GM19099 (cell line): ENCODE data around the gene EMID1.

Experiments
- POLR2A ChIP-seq: IDR thresholded peaks from 3 replicates; pipeline ENCODE4 v1.6.1; 2011; ENCODE audit warnings: low read depth; ENCODE audit not compliant: insufficient read length; ENCODE audit errors: extremely low read depth

EMID1 gene

DNA sequence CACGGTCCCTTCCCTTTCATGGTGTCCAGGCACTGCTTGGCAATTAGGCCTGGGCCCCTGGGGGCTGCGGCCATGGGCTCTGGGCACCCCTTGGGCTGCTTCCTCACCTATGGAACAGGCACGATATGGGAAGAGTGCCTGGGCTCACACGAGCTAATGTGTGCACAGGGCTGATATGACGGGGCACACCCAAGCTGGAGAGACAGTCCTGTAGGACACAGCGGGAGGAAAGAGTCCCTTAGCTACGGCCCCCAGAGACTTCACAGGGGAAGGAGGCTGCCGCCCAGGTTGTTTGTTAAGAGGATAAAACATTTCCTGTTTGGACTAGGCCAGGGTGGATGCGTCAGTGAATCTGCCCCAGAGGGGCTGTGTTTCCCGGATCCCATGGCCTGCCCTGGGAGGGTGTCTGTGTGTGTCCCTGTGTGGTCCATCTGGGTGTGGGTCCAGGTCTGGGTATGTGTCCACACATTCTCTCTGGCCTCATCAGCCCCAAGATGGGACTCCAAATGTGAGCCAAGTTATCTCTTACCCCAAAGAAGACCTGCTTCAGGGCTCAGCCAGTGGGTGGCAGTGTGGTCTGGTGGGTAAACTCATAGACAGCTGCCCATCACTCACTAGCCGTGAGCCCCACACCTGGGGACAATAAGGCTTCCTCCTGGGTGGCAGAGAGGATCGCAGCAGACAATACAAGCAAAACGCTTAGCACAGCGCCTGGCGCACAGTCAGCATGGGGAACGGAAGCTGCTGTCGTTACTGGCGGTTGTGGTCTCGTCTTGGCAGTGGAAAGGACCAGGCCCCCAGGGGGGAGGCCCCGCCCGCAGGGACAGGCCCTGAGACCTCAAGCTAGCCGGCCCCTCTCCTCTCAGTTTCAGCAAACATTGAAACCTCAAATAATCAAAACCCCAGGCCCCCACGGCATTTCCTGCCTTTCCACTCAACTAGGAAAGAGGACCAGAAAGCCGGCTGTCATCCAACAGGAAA, 3.2 kb upstream of the EMID1 start:
- peak; percentile 65 for TF ChIP-seq POLR2A

DNA sequence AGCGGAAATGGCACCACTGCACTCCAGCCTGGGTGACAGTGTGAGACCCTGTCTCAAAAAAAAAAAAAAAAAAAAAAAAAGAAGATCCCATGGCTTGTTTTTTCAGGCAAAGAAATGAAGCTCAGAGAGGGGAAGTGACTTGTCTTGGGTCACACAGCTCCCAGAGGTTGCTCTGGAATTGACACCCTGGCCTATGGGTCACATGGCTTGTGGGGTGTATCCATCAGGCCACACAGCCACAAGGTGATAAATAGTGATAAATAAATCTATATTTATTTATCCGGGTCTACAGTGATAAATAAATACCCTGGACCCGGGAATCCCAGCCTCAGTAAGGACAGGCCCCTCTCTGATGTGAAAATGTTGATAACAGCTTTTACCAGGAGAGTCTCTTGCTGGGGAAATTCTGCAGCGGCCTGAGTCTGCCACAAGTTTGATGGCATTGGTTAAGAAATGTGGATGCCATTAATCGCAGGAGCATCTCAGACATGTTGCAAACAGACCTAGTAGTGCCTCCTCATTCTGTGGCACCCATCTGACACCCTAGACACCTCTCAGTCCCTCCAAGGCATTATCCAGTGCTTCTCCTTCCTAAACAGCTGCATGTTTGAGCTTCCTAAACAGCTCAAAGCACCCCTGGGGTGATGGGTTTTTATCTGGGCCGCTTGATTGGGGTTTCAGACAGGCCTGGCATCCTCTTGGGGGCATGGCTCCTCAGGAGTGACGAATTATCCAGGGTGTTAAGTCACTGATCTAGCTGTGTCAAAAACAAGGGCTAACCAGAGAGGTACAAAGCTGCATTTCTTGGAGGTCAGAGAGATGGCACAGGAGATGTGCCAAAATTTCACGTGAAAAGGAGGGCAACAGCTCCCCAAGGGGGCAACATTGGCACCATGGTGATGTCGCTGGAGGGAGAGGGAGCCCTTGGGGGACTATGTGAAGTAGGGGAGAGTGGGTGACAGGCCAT, 1.9 kb upstream of the EMID1 start:
- no peak for TF ChIP-seq POLR2A

DNA sequence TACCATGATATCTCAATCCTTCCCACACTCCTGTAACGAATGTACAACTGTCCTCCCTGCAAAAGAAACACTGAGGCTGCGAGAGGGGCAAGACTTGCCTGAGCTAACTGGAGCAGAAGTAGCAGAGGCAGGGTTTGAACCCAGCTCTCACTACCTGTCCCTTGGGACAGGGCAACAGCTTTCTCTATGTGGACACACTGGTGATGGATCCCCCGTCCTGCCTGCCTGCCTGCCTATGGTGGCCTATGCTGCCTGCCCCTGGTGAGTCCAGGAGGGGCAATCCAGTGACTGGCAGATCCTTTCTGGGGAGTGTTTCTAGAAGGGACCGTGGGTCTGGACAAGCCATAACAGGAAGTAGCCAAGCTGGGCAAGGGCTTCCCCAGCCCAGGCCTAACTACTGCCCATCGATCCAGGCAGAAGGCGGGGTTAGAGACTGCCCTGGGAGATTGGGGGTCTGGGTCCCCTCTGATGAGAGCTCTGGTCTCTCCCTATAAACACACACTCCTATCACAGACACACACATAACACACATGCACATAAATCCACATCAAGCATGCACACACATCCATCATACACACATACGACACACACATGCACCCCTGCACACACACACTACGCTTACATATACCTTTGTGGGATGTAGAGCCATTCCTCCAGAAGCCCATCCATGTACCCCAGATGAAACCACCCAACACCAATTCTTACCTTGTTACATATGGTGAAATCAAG, 1.1 kb upstream of the EMID1 start:
- TF ChIP-seq POLR2A, result no peak

DNA sequence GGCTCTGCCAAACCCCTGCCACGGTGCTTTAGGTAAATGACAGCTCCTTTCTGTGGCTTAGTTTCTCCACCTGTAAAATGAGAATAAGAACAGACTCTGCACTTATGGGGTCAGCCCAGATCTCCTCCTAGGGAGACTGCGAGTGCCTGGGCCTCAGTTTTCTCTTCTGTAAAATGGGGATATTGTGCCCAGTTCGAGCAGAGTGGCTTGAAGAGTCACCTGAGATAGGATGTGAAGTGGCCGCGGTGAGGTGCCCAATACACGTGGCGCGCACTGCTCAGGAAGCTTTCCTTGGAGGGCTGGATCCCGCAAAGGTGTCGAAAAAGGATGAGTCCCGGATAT, 473 bp upstream of the EMID1 start:
- no peak for TF ChIP-seq POLR2A

DNA sequence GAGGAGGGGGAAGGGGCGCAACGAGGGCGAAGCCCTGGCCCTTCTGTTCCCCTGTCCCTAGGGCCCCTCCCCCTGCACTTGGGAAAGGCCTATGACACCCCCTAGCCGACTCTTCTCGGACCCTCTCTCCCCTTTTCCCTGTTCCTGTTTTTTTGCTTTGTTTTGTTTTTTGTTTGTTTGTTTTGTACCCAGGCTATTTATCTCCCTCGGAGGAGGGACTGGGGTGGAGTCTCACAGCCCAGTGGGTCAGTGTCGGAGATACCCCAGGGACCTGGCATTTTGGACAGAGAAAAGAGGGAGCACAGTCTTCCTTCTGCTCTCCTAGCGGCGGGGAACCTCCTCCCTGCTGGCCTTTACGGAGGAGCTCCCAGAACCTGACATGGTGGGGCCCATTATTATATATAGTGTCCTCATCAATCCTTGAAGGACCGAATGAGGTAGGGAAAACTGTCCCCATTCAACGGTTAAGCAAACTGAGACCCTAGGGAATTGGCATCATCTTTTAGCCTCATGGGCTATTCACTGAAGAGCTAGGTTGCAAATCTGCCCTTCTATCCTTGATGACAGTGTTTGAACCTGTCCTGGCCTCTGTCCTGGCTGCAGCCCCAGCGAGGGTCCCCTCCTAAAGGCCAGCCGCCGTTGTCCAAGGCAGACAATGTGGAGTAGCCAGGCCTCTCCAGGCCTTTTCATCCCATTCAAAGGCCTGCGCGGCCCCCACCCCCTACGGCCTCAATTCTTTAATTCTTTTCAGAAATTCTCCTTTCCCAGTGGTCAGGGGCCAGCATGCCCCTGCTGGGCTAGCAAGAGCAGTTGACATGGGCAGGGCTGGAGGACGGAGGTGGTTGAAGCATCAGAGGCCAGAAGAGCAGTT, 911 bp downstream of the EMID1 start:
- no peak for TF ChIP-seq POLR2A

DNA sequence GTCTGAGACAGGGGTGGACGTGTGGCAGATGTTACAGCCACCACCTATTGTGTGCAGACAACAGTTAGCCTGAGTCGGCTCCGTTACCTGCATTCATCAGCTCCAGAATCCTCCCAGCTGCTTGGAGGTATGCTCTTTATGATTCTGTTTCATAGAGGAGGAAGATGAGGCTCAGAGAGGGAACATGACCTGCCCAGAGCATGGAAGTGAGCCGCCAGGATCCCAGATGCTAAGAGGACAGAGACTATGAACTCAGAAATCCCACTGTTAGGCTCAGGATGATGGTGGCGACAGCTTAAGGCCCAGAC, 1.5 kb downstream of the EMID1 start:
- no peak for TF ChIP-seq POLR2A

DNA sequence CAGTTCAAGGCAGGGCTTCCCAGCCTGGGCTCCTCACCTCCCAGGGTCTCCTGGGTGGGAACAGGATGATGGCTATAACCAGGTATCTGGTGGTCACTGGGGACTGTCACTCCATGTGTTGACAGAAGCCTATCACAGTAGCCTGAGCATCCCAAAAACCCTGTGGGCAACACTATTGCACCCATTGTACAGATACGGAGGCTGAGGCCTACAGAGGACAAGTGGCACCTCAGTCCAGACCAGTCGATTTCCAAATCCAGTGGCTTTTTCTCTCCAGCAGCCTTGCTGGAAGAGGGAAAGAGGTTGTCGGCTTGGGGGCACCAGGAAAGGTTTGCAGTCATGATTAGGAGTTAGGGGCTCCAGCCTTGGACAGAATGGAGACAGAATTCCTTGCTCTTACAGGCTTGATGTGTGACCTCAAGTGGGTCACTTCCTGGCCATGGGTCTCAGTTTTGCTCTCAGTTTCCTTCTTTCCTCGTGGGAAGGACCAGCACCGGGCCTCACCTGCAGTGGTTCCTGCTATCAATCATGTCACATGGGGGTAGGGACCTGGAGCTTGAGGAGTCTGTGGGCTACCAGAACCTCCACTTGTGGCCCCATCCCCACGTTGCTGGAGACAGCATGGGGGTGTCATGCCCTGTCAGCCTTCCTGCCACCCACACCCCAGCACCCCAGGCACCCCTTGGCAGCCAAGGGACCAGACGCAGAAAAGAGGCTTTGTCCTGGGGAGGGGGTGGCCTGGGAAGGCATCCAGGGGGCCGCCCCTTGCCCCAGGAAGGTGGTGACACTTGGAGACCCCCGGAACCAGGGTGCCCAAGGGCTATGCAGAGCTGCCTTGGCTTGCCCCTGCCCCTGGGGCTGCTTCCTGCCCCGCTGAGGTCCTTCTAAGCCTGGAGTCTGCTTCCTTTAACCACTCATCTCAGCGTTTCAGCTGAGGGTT, 2.1 kb downstream of the EMID1 start:
- no peak for TF ChIP-seq POLR2A

DNA sequence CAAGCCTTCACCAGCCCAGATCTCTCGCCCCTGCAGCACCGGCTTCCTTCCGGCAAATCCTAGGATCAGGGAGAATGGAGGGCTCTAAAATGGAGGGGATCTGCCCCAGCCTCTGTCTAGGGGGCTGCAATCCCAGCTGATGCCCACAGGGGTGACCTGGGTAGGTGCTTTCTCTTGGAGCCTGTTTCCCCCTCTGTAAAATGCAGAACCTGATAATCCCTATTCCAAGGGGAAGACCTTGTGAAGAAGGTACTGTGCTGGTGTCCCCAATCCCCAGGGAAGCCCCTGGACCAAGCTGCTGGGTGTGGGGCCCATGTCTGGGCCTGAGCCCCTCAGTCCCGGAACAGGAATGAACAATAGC, 2.8 kb downstream of the EMID1 start:
- no peak for TF ChIP-seq POLR2A

DNA sequence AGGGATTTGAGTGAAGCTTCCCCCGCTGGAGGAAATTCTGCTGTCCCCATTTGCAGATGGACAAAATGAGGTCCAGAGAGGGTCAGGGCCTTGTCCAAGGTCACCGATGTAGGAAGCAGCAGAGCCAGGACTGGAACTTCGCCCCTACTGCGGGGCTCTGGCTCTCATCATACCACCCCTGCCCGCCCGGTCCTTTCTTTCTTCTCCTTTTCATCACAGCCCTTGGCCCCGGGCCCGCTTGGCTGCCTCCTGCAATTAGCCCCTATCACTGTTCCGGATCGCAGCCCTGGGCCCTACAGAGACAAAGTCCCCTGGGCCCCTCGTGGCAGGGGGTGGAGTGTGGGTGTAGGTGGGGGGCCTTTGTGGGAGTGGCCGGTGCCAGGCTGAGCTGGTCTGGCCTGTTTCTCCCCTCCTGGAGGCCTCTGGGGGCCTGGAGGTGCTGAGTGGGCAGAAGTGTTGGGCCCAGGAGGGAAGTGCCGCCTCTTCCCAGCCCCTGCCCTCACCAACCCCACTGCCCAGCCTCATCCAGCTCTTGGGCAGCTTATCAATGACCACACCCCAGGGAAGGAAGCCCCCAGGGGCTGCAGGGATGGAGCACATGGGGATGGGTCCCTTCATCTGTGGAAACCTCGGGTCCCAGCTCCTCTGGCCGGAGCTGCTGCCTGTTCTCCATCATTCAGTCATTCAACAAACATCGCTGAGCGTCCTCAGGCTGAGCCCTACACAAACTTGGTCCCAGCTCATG, 3.4 kb downstream of the EMID1 start:
- TF ChIP-seq POLR2A, result no peak

DNA sequence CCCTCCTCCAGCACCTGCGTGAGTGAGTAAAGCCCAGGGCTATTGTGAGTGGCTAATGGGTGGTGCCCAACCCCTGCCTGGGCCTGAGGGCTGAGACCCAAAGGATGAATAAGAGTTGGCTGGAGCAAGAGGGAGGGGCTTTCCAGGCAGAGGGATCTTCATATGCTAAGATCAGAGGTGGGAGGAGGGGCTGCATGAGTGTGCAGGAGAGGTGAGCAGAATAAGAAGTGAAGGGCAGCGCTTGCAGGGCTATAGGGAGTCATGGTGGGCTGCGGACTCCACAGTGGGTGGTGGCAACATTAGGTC, 3.9 kb downstream of the EMID1 start:
- TF ChIP-seq POLR2A, result no peak

DNA sequence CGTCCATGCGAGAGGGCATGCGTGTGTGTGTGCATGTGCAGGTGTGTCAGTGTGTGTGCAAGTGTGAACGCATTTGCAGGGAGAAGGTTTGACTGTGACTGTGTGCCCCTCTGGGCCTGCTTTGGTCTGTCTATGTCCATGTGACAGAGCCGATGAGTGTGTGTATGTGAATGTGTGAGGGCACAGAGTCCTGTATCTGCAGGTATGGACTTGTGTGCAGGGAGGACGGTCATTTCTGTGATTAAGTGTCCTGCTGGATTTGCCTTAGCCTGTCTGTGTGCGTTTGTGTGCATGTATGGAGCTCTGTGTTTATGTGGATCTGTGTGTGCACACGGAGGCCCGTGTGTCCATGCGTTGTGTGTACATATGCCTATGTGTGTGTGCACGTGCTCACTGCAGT, 5.4 kb downstream of the EMID1 start:
- TF ChIP-seq POLR2A, result no peak

DNA sequence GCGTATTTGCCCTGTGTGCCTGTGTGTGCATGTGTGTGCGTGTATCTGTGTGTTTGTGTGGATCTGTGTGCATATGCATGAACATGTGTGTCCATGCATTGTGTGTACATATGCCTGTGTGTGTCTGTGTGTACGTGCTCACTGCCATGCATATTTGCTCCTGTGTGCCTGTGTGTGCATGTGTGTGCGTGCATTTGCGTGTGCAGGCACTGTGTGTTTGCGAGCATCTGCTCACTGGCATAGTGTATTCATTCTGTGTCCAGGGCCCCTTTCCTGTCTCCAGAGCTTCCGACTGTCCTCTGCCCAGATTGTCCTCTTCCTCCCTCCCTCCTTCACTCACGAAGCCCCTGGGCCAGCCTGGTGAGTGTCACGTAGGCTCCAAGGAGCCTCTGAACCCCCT, 5.8 kb downstream of the EMID1 start:
- no peak for TF ChIP-seq POLR2A

DNA sequence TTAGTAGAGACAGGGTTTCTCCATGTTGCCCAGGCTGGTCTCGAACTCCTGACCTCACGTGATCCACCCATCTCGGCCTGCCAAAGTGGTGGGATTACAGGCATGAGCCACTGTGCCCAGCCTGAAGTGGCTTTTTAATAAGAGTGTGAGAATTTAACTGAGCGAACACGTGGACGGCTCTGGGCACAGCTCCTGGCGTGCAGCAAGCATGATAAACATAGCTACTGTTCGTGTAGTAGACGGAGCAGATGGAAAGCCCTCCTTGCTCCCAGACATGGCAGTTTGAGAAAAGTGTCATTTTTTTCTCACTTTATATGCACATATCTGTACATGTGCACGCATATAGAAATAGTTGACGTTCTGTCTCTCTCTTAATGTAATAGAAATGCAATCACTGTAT, 7.0 kb downstream of the EMID1 start:
- no peak for TF ChIP-seq POLR2A
